GM12872 (cell line): ENCODE data around the gene CTSD.

ENCODE experiments used
- TF ChIP-seq, protein P1 (sequence below): IDR thresholded peaks from 3 replicates; pipeline ENCODE4 v1.5.1; 2011; ENCODE audit warnings: low read depth, mild to moderate bottlenecking, low read length, moderate library complexity; ENCODE audit not compliant: insufficient read depth

The CTSD gene

DNA sequence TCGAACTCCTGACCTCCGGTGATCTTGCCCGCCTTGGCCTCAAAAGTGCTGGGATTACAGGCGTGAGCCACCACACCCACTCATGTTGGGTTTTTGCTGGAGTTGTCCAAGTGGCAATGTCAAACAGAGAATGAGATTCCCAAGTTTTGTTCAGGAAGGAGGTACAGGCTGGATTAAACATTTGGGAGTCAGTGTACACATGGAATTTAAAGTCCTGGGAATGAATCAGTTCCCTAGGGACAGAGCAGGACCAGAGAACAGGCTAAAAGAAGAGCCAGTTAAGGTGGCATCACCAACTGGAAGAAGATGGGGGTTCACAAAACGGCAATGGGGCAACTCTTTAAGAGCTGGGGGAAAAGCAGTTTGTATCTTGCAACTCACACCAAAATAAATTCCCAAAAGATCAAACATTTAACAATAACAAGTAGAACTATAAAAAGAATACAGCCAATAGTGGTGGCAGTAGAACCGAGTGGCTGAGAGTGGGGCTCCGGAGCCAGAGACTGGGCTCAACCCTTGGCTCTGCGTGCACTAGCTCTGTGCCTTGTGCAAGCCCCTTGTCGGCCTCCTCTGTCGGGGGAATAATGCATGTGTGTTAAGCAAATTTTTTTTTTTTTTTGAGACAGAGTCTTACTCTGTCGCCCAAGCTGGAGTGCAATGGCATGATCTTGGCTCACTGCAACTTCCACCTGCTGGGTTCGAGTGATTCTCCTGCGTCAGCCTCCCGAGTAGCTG lies 33.8 kb upstream of the CTSD start:
- TF ChIP-seq, protein P1, sequence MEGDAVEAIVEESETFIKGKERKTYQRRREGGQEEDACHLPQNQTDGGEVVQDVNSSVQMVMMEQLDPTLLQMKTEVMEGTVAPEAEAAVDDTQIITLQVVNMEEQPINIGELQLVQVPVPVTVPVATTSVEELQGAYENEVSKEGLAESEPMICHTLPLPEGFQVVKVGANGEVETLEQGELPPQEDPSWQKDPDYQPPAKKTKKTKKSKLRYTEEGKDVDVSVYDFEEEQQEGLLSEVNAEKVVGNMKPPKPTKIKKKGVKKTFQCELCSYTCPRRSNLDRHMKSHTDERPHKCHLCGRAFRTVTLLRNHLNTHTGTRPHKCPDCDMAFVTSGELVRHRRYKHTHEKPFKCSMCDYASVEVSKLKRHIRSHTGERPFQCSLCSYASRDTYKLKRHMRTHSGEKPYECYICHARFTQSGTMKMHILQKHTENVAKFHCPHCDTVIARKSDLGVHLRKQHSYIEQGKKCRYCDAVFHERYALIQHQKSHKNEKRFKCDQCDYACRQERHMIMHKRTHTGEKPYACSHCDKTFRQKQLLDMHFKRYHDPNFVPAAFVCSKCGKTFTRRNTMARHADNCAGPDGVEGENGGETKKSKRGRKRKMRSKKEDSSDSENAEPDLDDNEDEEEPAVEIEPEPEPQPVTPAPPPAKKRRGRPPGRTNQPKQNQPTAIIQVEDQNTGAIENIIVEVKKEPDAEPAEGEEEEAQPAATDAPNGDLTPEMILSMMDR, result no peak

DNA sequence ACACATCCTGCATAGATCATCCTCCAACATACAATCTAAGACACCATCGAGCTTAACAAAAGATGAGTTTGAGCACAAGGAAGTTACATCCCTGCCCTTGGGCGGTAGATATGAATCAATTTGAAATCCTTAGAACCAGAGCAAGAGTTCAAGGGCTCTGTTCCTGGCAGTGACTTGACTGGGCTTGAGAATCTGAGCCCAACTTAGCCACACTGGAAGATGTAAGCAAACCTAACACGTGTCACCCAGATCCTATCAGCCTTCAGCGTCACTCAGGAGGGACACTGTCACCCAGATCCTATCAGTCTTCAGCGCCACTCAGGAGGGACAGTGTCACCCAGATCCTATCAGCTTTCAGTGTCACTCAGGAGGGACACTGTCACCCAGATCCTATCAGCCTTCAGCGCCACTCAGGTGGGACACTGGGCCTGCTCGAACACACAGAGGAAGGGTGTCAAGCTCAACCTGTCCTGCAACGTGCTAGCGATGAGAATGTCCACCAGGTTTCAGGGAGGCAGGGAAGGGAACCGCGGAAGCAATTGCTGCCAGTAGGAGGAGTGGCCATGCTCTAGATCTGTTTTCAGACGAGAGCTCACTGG lies 32.8 kb upstream of the CTSD start:
- TF ChIP-seq, protein P1, result no peak

DNA sequence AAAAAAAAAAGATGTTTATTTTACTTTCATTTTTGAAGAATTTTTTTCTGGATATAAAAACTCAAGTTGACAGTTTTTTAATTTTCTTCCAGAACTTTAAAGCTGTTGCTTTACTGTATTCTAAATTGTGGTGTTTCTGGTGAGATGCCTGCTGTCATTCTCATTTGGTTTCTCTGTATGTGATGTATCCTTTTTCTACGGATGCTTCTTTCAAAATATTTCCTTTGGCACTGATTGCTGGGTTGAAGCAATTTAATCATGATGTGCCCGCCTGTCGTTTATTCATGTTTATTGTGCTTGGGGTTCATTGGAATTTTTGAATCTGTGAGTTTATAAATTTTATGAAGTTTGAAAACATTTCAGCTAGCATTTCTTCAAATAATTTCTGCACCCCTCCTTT lies 29.4 kb upstream of the CTSD start:
- TF ChIP-seq, protein P1, result no peak

DNA sequence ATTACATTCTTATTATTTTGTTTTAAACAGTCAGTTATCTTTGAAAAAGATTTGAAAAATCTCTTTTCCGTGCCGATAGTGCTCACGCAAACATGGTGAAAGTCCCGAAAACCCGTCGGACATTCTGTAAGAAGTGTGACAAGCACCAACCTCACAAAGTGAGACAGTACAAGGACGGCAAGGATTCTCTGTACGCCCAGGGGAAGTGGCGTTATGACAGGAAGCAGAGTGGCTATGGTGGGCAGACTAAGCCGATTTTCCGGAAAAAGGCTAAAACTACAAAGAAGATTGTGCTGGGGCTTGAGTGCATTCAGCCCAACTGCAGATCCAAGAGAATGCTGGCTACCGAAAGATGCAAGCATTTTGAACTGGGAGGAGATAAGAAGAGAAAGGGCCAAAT lies 28.7 kb upstream of the CTSD start:
- TF ChIP-seq, protein P1, result no peak

DNA sequence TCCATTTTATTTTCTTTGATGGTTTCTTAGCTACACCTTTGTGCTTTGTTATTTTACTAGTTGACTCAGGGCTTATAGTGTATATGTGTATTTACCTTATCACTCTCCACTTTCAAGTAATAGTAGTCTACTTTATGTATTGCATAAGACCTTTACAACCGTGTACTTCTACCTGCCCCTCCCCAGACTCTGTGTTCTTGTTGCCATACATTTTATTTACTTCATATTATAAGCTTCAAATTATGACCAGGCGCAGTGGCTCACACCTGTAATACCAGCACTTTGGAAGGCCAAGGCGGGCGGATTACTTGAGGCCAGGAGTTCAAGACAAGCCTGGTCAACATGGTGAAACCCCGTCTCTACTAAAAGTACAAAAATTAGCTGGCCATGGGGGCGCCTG lies 28.2 kb upstream of the CTSD start:
- TF ChIP-seq, protein P1, result no peak

DNA sequence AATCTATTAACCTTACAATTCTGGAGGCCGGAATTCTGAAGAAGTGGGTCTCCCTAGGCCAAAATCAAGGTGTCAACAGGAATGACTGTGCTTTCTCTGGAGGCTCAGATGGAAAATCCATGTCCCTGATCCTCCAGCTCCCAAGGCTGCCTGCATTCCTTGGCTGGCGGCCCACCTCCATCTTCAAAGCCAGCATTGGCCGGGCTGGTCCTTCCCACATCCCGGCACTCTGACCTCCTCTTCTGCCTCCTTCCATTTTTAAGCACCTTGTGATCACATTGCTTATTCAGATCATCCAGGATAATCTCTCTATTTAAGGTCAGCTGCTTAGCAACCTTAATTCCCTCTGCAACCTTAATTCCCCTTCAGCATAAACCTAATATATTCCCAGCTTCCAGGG lies 22.7 kb upstream of the CTSD start:
- TF ChIP-seq, protein P1, result no peak

DNA sequence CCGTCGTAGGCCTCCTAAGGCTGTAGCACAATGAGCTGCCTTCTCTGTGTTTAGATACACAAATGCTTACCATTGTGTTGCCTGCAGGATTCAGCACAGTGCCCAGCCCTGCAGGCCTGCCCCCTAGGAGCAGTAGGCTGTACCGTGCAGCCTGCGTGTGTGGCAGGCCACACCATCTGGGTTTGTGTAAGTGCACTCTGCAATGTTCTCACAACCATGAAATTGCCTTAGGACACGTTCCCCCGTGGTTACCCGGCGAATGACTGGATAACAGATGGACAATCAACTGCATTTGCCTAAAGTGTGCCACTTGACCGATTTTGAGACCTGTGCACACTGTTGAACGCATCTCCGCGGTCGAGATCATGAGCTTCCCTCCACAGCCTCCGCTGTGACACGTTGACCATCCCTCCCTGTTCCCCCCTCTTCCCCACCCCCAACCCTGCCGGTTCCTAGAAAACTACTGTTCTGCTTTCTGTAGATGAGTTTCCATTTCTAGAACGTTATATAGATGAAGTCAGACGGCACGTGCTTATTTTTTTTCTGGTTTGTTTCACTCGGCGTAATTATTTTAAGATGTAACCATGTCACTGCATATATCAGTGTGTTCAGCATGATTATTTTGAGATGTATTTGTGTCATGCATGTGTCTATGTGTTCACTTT lies 22.2 kb upstream of the CTSD start:
- TF ChIP-seq, protein P1, result no peak
